K562 (cell line): Measurements from ENCODE around the gene USP48. TPM values are rescaled to one million over a fixed set of nuclear protein-coding genes. Genes with fewer than 3 reads are reported as not detected.

Experiments
- ADNP ChIP-seq: fragments of 200-800 bp; sonication (Bioruptor generic); IDR thresholded peaks from 2 replicates; pipeline ENCODE4 v1.6.1; 2016; ENCODE audit warnings: missing genetic modification characterization, missing compliant biosample characterization
- BHLHE40 ChIP-seq: IDR thresholded peaks from 2 replicates; pipeline ENCODE4 v1.6.1; 2011; ENCODE audit warnings: low read length, improper control_type of control experiment
- CBX2 ChIP-seq: fragments of 200-600 bp; sonication (generic); IDR thresholded peaks from one replicate; pipeline ENCODE4 v1.6.1; 2012; ENCODE audit warnings: mild to moderate bottlenecking, low read length, inconsistent platforms; ENCODE audit not compliant: insufficient read depth, poor library complexity, severe bottlenecking
- FOXP1 ChIP-seq: sonication (generic); formaldehyde crosslinking; IDR thresholded peaks from 2 replicates; pipeline ENCODE4 v1.8.0; 2022; ENCODE audit warnings: mild to moderate bottlenecking, missing genetic modification reagents
- GABPB1 ChIP-seq: sonication (generic); formaldehyde crosslinking; IDR thresholded peaks from 2 replicates; pipeline ENCODE4 v1.8.0; 2022; ENCODE audit warnings: mild to moderate bottlenecking, missing genetic modification reagents
- L3MBTL2 ChIP-seq: fragments of 450-650 bp; IDR thresholded peaks from 2 replicates; pipeline ENCODE4 v1.6.1; 2016; ENCODE audit warnings: mild to moderate bottlenecking, moderate library complexity
- NCOR1 ChIP-seq: fragments of 450-650 bp; IDR thresholded peaks from 2 replicates; pipeline ENCODE4 v1.6.1; 2016; ENCODE audit warnings: mild to moderate bottlenecking, moderate library complexity
- PRDM10 ChIP-seq: fragments of 450-650 bp; IDR thresholded peaks from 2 replicates; pipeline ENCODE4 v1.6.1; 2018; ENCODE audit not compliant: partially characterized antibody
- RBM22 ChIP-seq: fragments of 200-400 bp; formaldehyde crosslinking; IDR thresholded peaks from 2 replicates; pipeline ENCODE4 v1.6.1; 2018; ENCODE audit warnings: low read length, low read depth; ENCODE audit not compliant: poor library complexity, severe bottlenecking
- SMARCC2 ChIP-seq: fragments of 450-650 bp; IDR thresholded peaks from 2 replicates; pipeline ENCODE4 v1.6.1; 2017; ENCODE audit warnings: antibody characterized with exemption, moderate library complexity, mild to moderate bottlenecking, low read depth
- SREBF1 ChIP-seq: fragments of 150-350 bp; IDR thresholded peaks from 2 replicates; pipeline ENCODE4 v1.6.1; 2014; ENCODE audit warnings: antibody characterized with exemption, low read depth, low read length, borderline replicate concordance
- TAF1 ChIP-seq: IDR thresholded peaks from 2 replicates; pipeline ENCODE4 v1.6.1; 2011; ENCODE audit warnings: mild to moderate bottlenecking, low read length, moderate library complexity; ENCODE audit not compliant: insufficient read depth, control insufficient read depth, severe bottlenecking; ENCODE audit errors: extremely low read depth
- TCF7L2 ChIP-seq: fragments of 150-350 bp; IDR thresholded peaks from 2 replicates; pipeline ENCODE4 v1.6.1; 2016; ENCODE audit warnings: low read depth, mild to moderate bottlenecking, low read length, moderate library complexity
- TOE1 ChIP-seq, 2 experiments: fragments of 450-650 bp in 1 of 2; sonication (generic) in 1 of 2; formaldehyde crosslinking in 1 of 2; IDR thresholded peaks; 2 replicates each; pipeline versions ENCODE4 v1.7.1 to v1.8.0; 2016 to 2022; ENCODE audit warnings: borderline replicate concordance in 2 of 2, mild to moderate bottlenecking in 2 of 2, antibody characterized with exemption in 1 of 2, inconsistent platforms in 1 of 2, low read depth in 1 of 2, missing genetic modification reagents in 1 of 2, moderate library complexity in 1 of 2
- ZNF140 ChIP-seq: fragments of 250-450 bp; sonication (Bioruptor Pico); IDR thresholded peaks from 2 replicates; pipeline ENCODE4 v1.8.0; 2021; ENCODE audit warnings: moderate library complexity, mild to moderate bottlenecking, inconsistent platforms
- ZNF316 ChIP-seq: fragments of 450-650 bp; IDR thresholded peaks from 2 replicates; pipeline ENCODE4 v1.6.1; 2016
- ZNF324 ChIP-seq: fragments of 250-450 bp; sonication (Bioruptor Pico); IDR thresholded peaks from 2 replicates; pipeline ENCODE4 v1.4.0; 2020; ENCODE audit warnings: mild to moderate bottlenecking
- ZNF41 ChIP-seq: fragments of 250-450 bp; sonication (Bioruptor Pico); conservative IDR thresholded peaks from 2 replicates; pipeline ENCODE4 v1.4.0; 2020; ENCODE audit warnings: mild to moderate bottlenecking
- polyA plus RNA-seq, 8 experiments: library from polyadenylated mRNA; depleted of rRNA in 4 of 8; stranded (reverse) in 5 of 8; unstranded in 3 of 8; fragments of >200 nt; fragmentation: Nextera tagmentation in 2 of 8; fragmentation: Illumina TruSeq in 1 of 8; extraction: Ambion mirVana in 2 of 8; extraction: Trizol in 1 of 8; gene quantifications; 2 replicates each; pipeline versions ENCODE4 v1.2.1 to v1.2.3, GENCODE V29; 2011 to 2014; ENCODE audit warnings: inconsistent platforms in 1 of 8, missing spikeins in 1 of 8
- total RNA-seq, 7 experiments: library from RNA; depleted of rRNA in 6 of 7; stranded (reverse); fragments of >200 nt in 6 of 7; fragmentation: Illumina TruSeq in 2 of 7; extraction: Trizol in 2 of 7; gene quantifications; 2 replicates each; pipeline versions ENCODE4 v1.2.1 to v1.2.3, GENCODE V29; 2011 to 2021; ENCODE audit warnings: low replicate concordance in 1 of 7
- TF ChIP-seq, protein P1 (sequence below): fragments of 450-650 bp; IDR thresholded peaks from 2 replicates; pipeline ENCODE4 v1.6.1; 2017; ENCODE audit warnings: antibody characterized with exemption, mild to moderate bottlenecking

Gene USP48
- total and polyA plus RNA-seq, 9 of the 15 experiments (the other 6 are each of a cell fraction or from before 2014, with no cell fraction given): 23.3 to 123 (median 106) TPM

DNA sequence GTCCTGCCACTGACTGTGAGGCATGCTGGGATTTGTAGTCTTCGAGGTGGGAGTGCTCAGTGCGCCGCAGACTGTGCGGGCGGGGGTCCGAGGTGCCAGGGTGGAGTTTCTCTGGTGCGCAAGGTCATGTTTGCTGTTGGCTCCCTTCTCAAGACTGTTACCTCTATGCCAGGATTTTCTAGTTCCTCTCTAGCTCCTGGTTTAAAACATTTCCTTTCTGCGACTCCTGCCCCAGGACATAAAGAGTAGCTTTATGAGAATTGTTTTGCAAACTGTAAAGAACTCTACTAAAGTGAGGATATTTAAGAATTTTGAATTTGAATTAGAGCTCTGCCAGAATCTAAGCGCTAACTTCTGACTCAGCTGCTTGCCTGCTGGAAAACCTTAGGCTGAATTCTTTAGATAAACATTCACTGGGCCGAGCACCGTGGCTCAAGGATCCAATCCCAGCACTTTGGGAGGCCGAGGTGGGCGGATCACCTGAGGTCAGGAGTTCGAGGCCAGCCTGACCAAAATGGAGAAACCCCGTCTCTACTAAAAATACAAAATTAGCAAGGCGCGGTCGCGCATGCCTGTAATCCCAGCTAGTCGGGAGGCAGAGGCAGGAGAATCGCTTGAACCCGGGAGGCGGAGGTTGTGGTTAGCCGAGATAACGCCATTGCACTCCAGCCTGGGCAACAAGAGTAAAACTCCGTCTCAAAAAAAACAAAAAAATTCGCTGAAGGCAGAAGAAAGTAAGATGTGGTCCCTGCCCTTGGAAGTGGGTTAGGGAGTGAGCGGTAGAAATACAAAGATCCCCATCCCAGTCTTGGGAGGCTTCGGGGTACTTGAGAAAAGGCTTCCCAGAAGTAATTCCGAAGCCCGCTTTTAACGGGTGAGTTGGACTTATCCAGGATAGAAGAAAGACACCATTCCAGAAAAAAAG is 992 bp upstream of the USP48 start (continued):
- TF ChIP-seq, protein P1, sequence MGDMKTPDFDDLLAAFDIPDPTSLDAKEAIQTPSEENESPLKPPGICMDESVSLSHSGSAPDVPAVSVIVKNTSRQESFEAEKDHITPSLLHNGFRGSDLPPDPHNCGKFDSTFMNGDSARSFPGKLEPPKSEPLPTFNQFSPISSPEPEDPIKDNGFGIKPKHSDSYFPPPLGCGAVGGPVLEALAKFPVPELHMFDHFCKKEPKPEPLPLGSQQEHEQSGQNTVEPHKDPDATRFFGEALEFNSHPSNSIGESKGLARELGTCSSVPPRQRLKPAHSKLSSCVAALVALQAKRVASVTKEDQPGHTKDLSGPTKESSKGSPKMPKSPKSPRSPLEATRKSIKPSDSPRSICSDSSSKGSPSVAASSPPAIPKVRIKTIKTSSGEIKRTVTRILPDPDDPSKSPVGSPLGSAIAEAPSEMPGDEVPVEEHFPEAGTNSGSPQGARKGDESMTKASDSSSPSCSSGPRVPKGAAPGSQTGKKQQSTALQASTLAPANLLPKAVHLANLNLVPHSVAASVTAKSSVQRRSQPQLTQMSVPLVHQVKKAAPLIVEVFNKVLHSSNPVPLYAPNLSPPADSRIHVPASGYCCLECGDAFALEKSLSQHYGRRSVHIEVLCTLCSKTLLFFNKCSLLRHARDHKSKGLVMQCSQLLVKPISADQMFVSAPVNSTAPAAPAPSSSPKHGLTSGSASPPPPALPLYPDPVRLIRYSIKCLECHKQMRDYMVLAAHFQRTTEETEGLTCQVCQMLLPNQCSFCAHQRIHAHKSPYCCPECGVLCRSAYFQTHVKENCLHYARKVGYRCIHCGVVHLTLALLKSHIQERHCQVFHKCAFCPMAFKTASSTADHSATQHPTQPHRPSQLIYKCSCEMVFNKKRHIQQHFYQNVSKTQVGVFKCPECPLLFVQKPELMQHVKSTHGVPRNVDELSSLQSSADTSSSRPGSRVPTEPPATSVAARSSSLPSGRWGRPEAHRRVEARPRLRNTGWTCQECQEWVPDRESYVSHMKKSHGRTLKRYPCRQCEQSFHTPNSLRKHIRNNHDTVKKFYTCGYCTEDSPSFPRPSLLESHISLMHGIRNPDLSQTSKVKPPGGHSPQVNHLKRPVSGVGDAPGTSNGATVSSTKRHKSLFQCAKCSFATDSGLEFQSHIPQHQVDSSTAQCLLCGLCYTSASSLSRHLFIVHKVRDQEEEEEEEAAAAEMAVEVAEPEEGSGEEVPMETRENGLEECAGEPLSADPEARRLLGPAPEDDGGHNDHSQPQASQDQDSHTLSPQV: 0 out of 2 replicates have a peak, but pooled peaks have one; percentile 57
- TF ChIP-seq ZNF41 (CRISPR knock-in tag): no peak
- no peak for TF ChIP-seq L3MBTL2
- TF ChIP-seq ADNP (tag): peak; percentile 100
- no peak for TF ChIP-seq CBX2
- TF ChIP-seq RBM22: no peak
- TF ChIP-seq ZNF316: peak; percentile 61
- peak; percentile 88; the same call in 1 of the 2 replicates for TF ChIP-seq BHLHE40
- no peak for TF ChIP-seq SREBF1
- no peak for TF ChIP-seq FOXP1 (CRISPR knock-in tag)
- no peak; the same call in none of the 2 replicates for TF ChIP-seq SMARCC2
- peak; percentile 32; the same call in 1 of the 2 replicates for TF ChIP-seq NCOR1
- TF ChIP-seq TOE1 (IDR thresholded peaks at IDR 0.05; ENCODE audit: borderline replicate concordance): peak; percentile 69
- no peak for TF ChIP-seq TOE1 (CRISPR knock-in tag; IDR thresholded peaks at IDR 0.05; ENCODE audit: borderline replicate concordance, low read depth)
- no peak for TF ChIP-seq PRDM10
- no peak for TF ChIP-seq TCF7L2
- no peak for TF ChIP-seq TAF1
- TF ChIP-seq ZNF324 (CRISPR knock-in tag): 0 out of 2 replicates have a peak, but pooled peaks have one; percentile 15
- TF ChIP-seq ZNF140 (CRISPR knock-in tag): no peak
- TF ChIP-seq GABPB1: no peak
